K562 (cell line): ENCODE results near the gene HELZ. TPM values are rescaled to one million over a fixed set of nuclear protein-coding genes. Genes with fewer than 3 reads are reported as not detected.
A peak's percentile ranks its signal among the peaks of the same experiment; 100 is the strongest.

ENCODE experiments used
- ARID1B ChIP-seq: fragments of 450-650 bp; IDR thresholded peaks from 2 replicates; pipeline ENCODE4 v1.6.1; 2016; ENCODE audit warnings: antibody characterized with exemption, mild to moderate bottlenecking, inconsistent platforms
- BCOR ChIP-seq: fragments of 450-650 bp; IDR thresholded peaks from 2 replicates; pipeline ENCODE4 v1.6.1; 2016
- BMI1 ChIP-seq: fragments of 150-350 bp; IDR thresholded peaks from 2 replicates; pipeline ENCODE4 v1.6.1; 2014; ENCODE audit warnings: low read length
- CTBP1 ChIP-seq: fragments of 450-650 bp; IDR thresholded peaks from 2 replicates; pipeline ENCODE4 v1.6.1; 2016; ENCODE audit warnings: borderline replicate concordance
- ETV1 ChIP-seq: fragments of 450-650 bp; conservative IDR thresholded peaks from 2 replicates; pipeline ENCODE4 v1.6.1; 2016; ENCODE audit warnings: missing genetic modification characterization, control low read depth, low read depth, missing compliant biosample characterization
- IRF2 ChIP-seq: sonication (generic); formaldehyde crosslinking; IDR thresholded peaks from 2 replicates; pipeline ENCODE4 v1.8.1; 2022; ENCODE audit warnings: mild to moderate bottlenecking, missing genetic modification reagents
- NONO ChIP-seq, 2 experiments: fragments of 200-400 bp in 1 of 2; fragments of 450-650 bp in 1 of 2; formaldehyde crosslinking in 1 of 2; IDR thresholded peaks; 2 replicates each; pipeline ENCODE4 v1.6.1; 2017; ENCODE audit warnings: low read depth in 2 of 2, mild to moderate bottlenecking in 2 of 2, moderate library complexity in 2 of 2, low read length in 1 of 2
- SIN3A ChIP-seq, 2 experiments: fragments of 150-350 bp in 1 of 2; IDR thresholded peaks; 2 replicates each; pipeline ENCODE4 v1.6.1; 2011 to 2016; ENCODE audit warnings: borderline replicate concordance in 2 of 2, low read depth in 2 of 2, low read length in 2 of 2, mild to moderate bottlenecking in 2 of 2, moderate library complexity in 2 of 2; ENCODE audit not compliant: control insufficient read depth in 1 of 2
- SMAD1 ChIP-seq: fragments of 150-350 bp; IDR thresholded peaks from 2 replicates; pipeline ENCODE4 v1.6.1; 2014; ENCODE audit warnings: low read length, low read depth; ENCODE audit not compliant: partially characterized antibody
- TAL1 ChIP-seq: fragments of 450-650 bp; IDR thresholded peaks from 2 replicates; pipeline ENCODE4 v1.6.1; 2016; ENCODE audit warnings: mild to moderate bottlenecking
- TCF3 ChIP-seq: sonication (generic); formaldehyde crosslinking; IDR thresholded peaks from 2 replicates; pipeline ENCODE4 v1.4.0; 2020; ENCODE audit warnings: mild to moderate bottlenecking, missing genetic modification reagents
- ZNF165 ChIP-seq: fragments of 250-450 bp; sonication (Bioruptor Pico); IDR thresholded peaks from 2 replicates; pipeline ENCODE4 v1.4.0; 2020; ENCODE audit warnings: borderline replicate concordance
- ZNF217 ChIP-seq: sonication (generic); formaldehyde crosslinking; IDR thresholded peaks from 2 replicates; pipeline ENCODE4 v1.8.0; 2022; ENCODE audit warnings: mild to moderate bottlenecking, missing genetic modification reagents
- ZNF253 ChIP-seq: fragments of 250-450 bp; sonication (Bioruptor Pico); conservative IDR thresholded peaks from 2 replicates; pipeline ENCODE4 v1.6.1; 2021; ENCODE audit warnings: mild to moderate bottlenecking
- ZNF263 ChIP-seq: sonication (generic); formaldehyde crosslinking; IDR thresholded peaks from 2 replicates; pipeline ENCODE4 v1.8.0; 2022; ENCODE audit warnings: mild to moderate bottlenecking, missing genetic modification reagents, borderline replicate concordance
- ZNF324 ChIP-seq: fragments of 250-450 bp; sonication (Bioruptor Pico); IDR thresholded peaks from 2 replicates; pipeline ENCODE4 v1.4.0; 2020; ENCODE audit warnings: mild to moderate bottlenecking
- ZNF589 ChIP-seq: fragments of 200-800 bp; sonication (Bioruptor generic); IDR thresholded peaks from 2 replicates; pipeline ENCODE4 v1.6.1; 2016; ENCODE audit warnings: low read depth, missing genetic modification characterization, missing compliant biosample characterization
- ZNF75A ChIP-seq: fragments of 450-650 bp; formaldehyde crosslinking; IDR thresholded peaks from 2 replicates; pipeline ENCODE4 v1.4.0; 2020; ENCODE audit warnings: mild to moderate bottlenecking
- ZSCAN32 ChIP-seq: fragments of 450-650 bp; formaldehyde crosslinking; IDR thresholded peaks from 2 replicates; pipeline ENCODE4 v1.4.0; 2020; ENCODE audit warnings: mild to moderate bottlenecking, moderate library complexity
- polyA plus RNA-seq, 8 experiments: library from polyadenylated mRNA; depleted of rRNA in 4 of 8; stranded (reverse) in 5 of 8; unstranded in 3 of 8; fragments of >200 nt; fragmentation: Nextera tagmentation in 2 of 8; fragmentation: Illumina TruSeq in 1 of 8; extraction: Ambion mirVana in 2 of 8; extraction: Trizol in 1 of 8; gene quantifications; 2 replicates each; pipeline versions ENCODE4 v1.2.1 to v1.2.3, GENCODE V29; 2011 to 2014; ENCODE audit warnings: inconsistent platforms in 1 of 8, missing spikeins in 1 of 8
- total RNA-seq, 7 experiments: library from RNA; depleted of rRNA in 6 of 7; stranded (reverse); fragments of >200 nt in 6 of 7; fragmentation: Illumina TruSeq in 2 of 7; extraction: Trizol in 2 of 7; gene quantifications; 2 replicates each; pipeline versions ENCODE4 v1.2.1 to v1.2.3, GENCODE V29; 2011 to 2021; ENCODE audit warnings: low replicate concordance in 1 of 7
- TF ChIP-seq, protein P1 (sequence below): sonication (generic); formaldehyde crosslinking; IDR thresholded peaks from 2 replicates; pipeline ENCODE4 v1.8.1; 2023; ENCODE audit warnings: mild to moderate bottlenecking, missing genetic modification reagents, moderate library complexity
- TF ChIP-seq, protein P2 (sequence below): fragments of 450-650 bp; IDR thresholded peaks from 2 replicates; pipeline ENCODE4 v1.6.1; 2017; ENCODE audit warnings: mild to moderate bottlenecking, moderate library complexity
- TF ChIP-seq, protein P3 (sequence below), 3 experiments: fragments of 200-800 bp in 1 of 3; sonication (Bioruptor generic) in 1 of 3; sonication (generic) in 1 of 3; formaldehyde crosslinking in 1 of 3; IDR thresholded peaks; 2 replicates each; pipeline versions ENCODE4 v1.6.1 to v1.8.0; 2016 to 2022; ENCODE audit warnings: mild to moderate bottlenecking in 2 of 3, missing compliant biosample characterization in 2 of 3, missing genetic modification characterization in 2 of 3, missing genetic modification reagents in 1 of 3
- TF ChIP-seq, protein P4 (sequence below): fragments of 200-400 bp; formaldehyde crosslinking; IDR thresholded peaks from 2 replicates; pipeline ENCODE4 v1.6.1; 2017; ENCODE audit warnings: mild to moderate bottlenecking, low read depth, low read length, moderate library complexity
- TF ChIP-seq, protein P5 (sequence below): fragments of 250-450 bp; sonication (Bioruptor Pico); IDR thresholded peaks from 2 replicates; pipeline ENCODE4 v1.8.0; 2021; ENCODE audit warnings: borderline replicate concordance, mild to moderate bottlenecking, moderate library complexity; ENCODE audit not compliant: poor library complexity, severe bottlenecking

Gene HELZ
- total and polyA plus RNA-seq, 9 of the 15 experiments (the other 6 are each of a cell fraction or from before 2014, with no cell fraction given): 5.2 to 39.8 (median 17.3) TPM

DNA sequence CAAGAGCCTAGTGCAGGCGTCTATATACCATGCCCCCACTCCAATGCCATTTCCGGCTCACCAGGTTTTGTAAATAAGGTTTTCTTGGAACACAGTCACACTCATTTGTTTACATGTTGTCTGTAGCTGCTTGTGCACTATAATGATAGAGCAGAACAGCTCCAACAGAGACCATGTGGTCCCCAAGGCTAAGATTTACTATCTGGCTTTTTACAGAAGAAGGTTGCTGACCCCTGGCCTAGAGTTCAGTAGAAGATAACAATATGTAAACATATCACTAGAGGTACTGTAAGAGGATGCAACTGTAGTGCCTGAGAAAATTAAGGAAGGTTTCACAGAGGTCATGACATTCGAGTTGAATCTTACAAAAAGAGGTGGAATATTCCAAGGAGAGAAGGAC is 134.4 kb downstream of the HELZ start (continued):
- TF ChIP-seq, protein P1, sequence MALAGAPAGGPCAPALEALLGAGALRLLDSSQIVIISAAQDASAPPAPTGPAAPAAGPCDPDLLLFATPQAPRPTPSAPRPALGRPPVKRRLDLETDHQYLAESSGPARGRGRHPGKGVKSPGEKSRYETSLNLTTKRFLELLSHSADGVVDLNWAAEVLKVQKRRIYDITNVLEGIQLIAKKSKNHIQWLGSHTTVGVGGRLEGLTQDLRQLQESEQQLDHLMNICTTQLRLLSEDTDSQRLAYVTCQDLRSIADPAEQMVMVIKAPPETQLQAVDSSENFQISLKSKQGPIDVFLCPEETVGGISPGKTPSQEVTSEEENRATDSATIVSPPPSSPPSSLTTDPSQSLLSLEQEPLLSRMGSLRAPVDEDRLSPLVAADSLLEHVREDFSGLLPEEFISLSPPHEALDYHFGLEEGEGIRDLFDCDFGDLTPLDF (CRISPR knock-in tag): no peak
- TF ChIP-seq, protein P2, sequence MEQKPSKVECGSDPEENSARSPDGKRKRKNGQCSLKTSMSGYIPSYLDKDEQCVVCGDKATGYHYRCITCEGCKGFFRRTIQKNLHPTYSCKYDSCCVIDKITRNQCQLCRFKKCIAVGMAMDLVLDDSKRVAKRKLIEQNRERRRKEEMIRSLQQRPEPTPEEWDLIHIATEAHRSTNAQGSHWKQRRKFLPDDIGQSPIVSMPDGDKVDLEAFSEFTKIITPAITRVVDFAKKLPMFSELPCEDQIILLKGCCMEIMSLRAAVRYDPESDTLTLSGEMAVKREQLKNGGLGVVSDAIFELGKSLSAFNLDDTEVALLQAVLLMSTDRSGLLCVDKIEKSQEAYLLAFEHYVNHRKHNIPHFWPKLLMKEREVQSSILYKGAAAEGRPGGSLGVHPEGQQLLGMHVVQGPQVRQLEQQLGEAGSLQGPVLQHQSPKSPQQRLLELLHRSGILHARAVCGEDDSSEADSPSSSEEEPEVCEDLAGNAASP: no peak
- TF ChIP-seq CTBP1: peak; percentile 85
- no peak for TF ChIP-seq ZSCAN32
- no peak for TF ChIP-seq SMAD1
- TF ChIP-seq TAL1: peak; percentile 79
- TF ChIP-seq ZNF217 (CRISPR knock-in tag): no peak
- no peak for TF ChIP-seq ZNF75A (CRISPR knock-in tag)
- TF ChIP-seq ETV1 (tag): no peak
- TF ChIP-seq ZNF324 (CRISPR knock-in tag): no peak
- TF ChIP-seq ZNF165: no peak
- TF ChIP-seq, protein P3, sequence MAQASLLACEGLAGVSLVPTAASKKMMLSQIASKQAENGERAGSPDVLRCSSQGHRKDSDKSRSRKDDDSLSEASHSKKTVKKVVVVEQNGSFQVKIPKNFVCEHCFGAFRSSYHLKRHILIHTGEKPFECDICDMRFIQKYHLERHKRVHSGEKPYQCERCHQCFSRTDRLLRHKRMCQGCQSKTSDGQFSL (CRISPR knock-in tag; IDR thresholded peaks at IDR 0.05): no peak
- TF ChIP-seq, protein P3 (tag; IDR thresholded peaks at IDR 0.05): no peak
- no peak for TF ChIP-seq NONO (IDR thresholded peaks at IDR 0.05; ENCODE audit: low read depth in 2 of 2, low read length in 1 of 2)
- no peak for TF ChIP-seq BCOR
- TF ChIP-seq SIN3A (IDR thresholded peaks at IDR 0.05; ENCODE audit: borderline replicate concordance in 2 of 2, control insufficient read depth in 1 of 2, low read depth in 2 of 2, low read length in 2 of 2): no peak
- TF ChIP-seq ZNF589: no peak
- TF ChIP-seq TCF3 (CRISPR knock-in tag): peak; percentile 67
- no peak for TF ChIP-seq ZNF253
- peak; percentile 69 for TF ChIP-seq ARID1B
- no peak for TF ChIP-seq ZNF263 (CRISPR knock-in tag)
- TF ChIP-seq BMI1: no peak
- TF ChIP-seq, protein P4, sequence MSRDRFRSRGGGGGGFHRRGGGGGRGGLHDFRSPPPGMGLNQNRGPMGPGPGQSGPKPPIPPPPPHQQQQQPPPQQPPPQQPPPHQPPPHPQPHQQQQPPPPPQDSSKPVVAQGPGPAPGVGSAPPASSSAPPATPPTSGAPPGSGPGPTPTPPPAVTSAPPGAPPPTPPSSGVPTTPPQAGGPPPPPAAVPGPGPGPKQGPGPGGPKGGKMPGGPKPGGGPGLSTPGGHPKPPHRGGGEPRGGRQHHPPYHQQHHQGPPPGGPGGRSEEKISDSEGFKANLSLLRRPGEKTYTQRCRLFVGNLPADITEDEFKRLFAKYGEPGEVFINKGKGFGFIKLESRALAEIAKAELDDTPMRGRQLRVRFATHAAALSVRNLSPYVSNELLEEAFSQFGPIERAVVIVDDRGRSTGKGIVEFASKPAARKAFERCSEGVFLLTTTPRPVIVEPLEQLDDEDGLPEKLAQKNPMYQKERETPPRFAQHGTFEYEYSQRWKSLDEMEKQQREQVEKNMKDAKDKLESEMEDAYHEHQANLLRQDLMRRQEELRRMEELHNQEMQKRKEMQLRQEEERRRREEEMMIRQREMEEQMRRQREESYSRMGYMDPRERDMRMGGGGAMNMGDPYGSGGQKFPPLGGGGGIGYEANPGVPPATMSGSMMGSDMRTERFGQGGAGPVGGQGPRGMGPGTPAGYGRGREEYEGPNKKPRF: no peak
- no peak for TF ChIP-seq IRF2
- TF ChIP-seq, protein P5, sequence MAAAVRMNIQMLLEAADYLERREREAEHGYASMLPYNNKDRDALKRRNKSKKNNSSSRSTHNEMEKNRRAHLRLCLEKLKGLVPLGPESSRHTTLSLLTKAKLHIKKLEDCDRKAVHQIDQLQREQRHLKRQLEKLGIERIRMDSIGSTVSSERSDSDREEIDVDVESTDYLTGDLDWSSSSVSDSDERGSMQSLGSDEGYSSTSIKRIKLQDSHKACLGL: no peak
